SK-N-SH (cell line): ENCODE measurements around the gene DUSP16. TPM values are rescaled to one million over a fixed set of nuclear protein-coding genes. Genes with fewer than 3 reads are reported as not detected.

ENCODE experiments used
- CHD2 ChIP-seq: fragments of 150-350 bp; IDR thresholded peaks from 2 replicates; pipeline ENCODE4 v1.6.1; 2018; ENCODE audit warnings: low read length; ENCODE audit not compliant: partially characterized antibody
- ELF1 ChIP-seq: IDR thresholded peaks from 2 replicates; pipeline ENCODE4 v1.4.0; 2012
- EP300 ChIP-seq, 2 experiments: IDR thresholded peaks; 2 replicates each; pipeline versions ENCODE4 v1.4.0 to v1.6.1; 2012; ENCODE audit warnings: borderline replicate concordance in 1 of 2, low read depth in 1 of 2, low read length in 1 of 2
- FOXJ3 ChIP-seq: sonication (generic); formaldehyde crosslinking; IDR thresholded peaks from 2 replicates; pipeline ENCODE4 v1.5.1; 2020; ENCODE audit warnings: mild to moderate bottlenecking, missing genetic modification reagents
- MEF2A ChIP-seq: IDR thresholded peaks from 2 replicates; pipeline ENCODE4 v1.4.0; 2012; ENCODE audit warnings: low read depth, borderline replicate concordance
- MXI1 ChIP-seq: IDR thresholded peaks from 2 replicates; pipeline ENCODE4 v1.6.1; 2012; ENCODE audit warnings: mild to moderate bottlenecking, low read depth, low read length, improper control_type of control experiment
- NFIC ChIP-seq: IDR thresholded peaks from 2 replicates; pipeline ENCODE4 v1.4.0; 2012; ENCODE audit warnings: borderline replicate concordance
- POLR2AphosphoS5 ChIP-seq: IDR thresholded peaks from 2 replicates; pipeline ENCODE4 v1.6.1; 2012; ENCODE audit warnings: low read depth, low read length
- RCOR1 ChIP-seq: fragments of 150-350 bp; IDR thresholded peaks from 2 replicates; pipeline ENCODE4 v1.6.1; 2017; ENCODE audit warnings: antibody characterized with exemption, low read length
- RXRA ChIP-seq: IDR thresholded peaks from 2 replicates; pipeline ENCODE4 v1.4.0; 2012; ENCODE audit warnings: low read depth, mild to moderate bottlenecking, borderline replicate concordance
- SIN3A ChIP-seq: IDR thresholded peaks from 2 replicates; pipeline ENCODE4 v1.6.1; 2012; ENCODE audit warnings: low read depth, mild to moderate bottlenecking, low read length, moderate library complexity, borderline replicate concordance
- SMC3 ChIP-seq: IDR thresholded peaks from 2 replicates; pipeline ENCODE4 v1.6.1; 2012; ENCODE audit warnings: low read depth, low read length, improper control_type of control experiment
- YY1 ChIP-seq: IDR thresholded peaks from 2 replicates; pipeline ENCODE4 v1.4.0; 2012; ENCODE audit warnings: low read depth, mild to moderate bottlenecking
- polyA plus RNA-seq, 3 experiments: library from polyadenylated mRNA; depleted of rRNA; stranded (reverse); fragments of >200 nt; gene quantifications; 2 replicates each; pipeline ENCODE4 v1.2.3, GENCODE V29; 2012
- TF ChIP-seq, protein P1 (sequence below): fragments of 150-350 bp; IDR thresholded peaks from 2 replicates; pipeline ENCODE4 v1.6.1; 2016; ENCODE audit warnings: mild to moderate bottlenecking, low read depth, low read length
- TF ChIP-seq, protein P2 (sequence below): IDR thresholded peaks from 2 replicates; pipeline ENCODE4 v1.4.0; 2012; ENCODE audit warnings: low read depth, borderline replicate concordance
- TF ChIP-seq, protein P3 (sequence below): fragments of 150-350 bp; IDR thresholded peaks from 2 replicates; pipeline ENCODE4 v1.6.1; 2017; ENCODE audit warnings: antibody characterized with exemption, low read length, low read depth, borderline replicate concordance
- TF ChIP-seq, protein P4 (sequence below): IDR thresholded peaks from 2 replicates; pipeline ENCODE4; 2012

DUSP16 gene
- polyA plus RNA-seq, 1 of the 3 experiments (the other 2 are of a cell fraction), result 7.1 TPM

DNA sequence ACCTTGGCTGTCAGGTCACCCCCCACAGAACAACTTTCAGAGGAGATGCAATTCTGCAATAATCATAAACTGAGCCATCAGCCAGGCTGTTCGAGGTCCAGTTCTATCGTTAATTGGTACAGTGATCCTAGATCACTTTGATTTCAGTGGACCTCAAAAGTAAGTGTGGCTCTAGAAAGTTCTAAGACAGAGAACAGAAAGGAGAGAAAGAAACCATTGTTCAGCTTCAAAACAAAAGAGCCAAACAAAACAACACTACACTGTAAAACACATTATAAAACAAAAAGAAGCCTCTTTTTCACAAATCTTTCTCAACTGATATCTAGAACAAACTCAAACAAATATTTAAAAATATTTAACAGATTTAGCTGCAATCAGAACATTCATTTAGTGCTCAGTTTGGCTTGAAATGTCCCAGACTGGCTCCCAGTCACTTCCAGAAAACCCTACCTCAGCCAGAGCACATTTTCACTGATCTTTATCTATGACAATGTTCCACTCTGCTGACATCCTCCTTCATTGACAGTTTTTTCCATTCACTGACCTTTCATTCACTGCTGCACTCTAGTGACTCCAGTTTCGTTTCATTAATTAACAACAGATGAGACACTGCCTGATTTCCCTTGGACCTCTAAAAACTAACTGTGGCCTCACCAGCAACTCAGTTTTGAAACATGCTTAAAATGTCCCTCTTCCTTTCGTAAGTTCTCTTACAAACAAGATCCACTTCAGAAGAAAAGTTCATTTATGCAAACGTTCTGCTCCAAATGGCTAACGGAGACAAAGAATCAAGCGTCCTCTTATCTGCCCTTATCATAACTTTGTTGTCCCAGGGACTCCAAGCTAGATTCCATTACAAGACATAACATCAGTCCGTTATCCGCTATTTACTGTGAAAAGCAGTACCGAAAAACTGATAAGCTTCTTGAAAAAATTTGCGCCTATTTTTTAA lies 56.8 kb downstream of the DUSP16 start (continued):
- peak; percentile 90 for TF ChIP-seq RCOR1
- no peak for TF ChIP-seq YY1
- TF ChIP-seq, protein P1, sequence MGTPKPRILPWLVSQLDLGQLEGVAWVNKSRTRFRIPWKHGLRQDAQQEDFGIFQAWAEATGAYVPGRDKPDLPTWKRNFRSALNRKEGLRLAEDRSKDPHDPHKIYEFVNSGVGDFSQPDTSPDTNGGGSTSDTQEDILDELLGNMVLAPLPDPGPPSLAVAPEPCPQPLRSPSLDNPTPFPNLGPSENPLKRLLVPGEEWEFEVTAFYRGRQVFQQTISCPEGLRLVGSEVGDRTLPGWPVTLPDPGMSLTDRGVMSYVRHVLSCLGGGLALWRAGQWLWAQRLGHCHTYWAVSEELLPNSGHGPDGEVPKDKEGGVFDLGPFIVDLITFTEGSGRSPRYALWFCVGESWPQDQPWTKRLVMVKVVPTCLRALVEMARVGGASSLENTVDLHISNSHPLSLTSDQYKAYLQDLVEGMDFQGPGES, result no peak
- TF ChIP-seq SMC3, result peak; percentile 18; the same call in 1 of the 2 replicates
- peak; percentile 89 for TF ChIP-seq SIN3A
- TF ChIP-seq, protein P2, sequence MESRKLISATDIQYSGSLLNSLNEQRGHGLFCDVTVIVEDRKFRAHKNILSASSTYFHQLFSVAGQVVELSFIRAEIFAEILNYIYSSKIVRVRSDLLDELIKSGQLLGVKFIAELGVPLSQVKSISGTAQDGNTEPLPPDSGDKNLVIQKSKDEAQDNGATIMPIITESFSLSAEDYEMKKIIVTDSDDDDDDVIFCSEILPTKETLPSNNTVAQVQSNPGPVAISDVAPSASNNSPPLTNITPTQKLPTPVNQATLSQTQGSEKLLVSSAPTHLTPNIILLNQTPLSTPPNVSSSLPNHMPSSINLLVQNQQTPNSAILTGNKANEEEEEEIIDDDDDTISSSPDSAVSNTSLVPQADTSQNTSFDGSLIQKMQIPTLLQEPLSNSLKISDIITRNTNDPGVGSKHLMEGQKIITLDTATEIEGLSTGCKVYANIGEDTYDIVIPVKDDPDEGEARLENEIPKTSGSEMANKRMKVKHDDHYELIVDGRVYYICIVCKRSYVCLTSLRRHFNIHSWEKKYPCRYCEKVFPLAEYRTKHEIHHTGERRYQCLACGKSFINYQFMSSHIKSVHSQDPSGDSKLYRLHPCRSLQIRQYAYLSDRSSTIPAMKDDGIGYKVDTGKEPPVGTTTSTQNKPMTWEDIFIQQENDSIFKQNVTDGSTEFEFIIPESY, result no peak
- TF ChIP-seq MEF2A, result peak; percentile 51; the same call in 1 of the 2 replicates
- TF ChIP-seq CHD2, result peak; percentile 72
- peak; percentile 98 for TF ChIP-seq RXRA
- peak; percentile 41; the same call in 1 of the 2 replicates for TF ChIP-seq NFIC
- TF ChIP-seq EP300 (IDR thresholded peaks at IDR 0.05; ENCODE audit: borderline replicate concordance in 1 of 2, low read depth in 1 of 2, low read length in 1 of 2), result peak; percentile 92 to 96
- peak; percentile 66; the same call in 1 of the 2 replicates for TF ChIP-seq FOXJ3
- TF ChIP-seq, protein P3, sequence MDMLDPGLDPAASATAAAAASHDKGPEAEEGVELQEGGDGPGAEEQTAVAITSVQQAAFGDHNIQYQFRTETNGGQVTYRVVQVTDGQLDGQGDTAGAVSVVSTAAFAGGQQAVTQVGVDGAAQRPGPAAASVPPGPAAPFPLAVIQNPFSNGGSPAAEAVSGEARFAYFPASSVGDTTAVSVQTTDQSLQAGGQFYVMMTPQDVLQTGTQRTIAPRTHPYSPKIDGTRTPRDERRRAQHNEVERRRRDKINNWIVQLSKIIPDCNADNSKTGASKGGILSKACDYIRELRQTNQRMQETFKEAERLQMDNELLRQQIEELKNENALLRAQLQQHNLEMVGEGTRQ, result no peak
- TF ChIP-seq MXI1, result peak; percentile 92
- TF ChIP-seq ELF1, result no peak
- TF ChIP-seq, protein P4, sequence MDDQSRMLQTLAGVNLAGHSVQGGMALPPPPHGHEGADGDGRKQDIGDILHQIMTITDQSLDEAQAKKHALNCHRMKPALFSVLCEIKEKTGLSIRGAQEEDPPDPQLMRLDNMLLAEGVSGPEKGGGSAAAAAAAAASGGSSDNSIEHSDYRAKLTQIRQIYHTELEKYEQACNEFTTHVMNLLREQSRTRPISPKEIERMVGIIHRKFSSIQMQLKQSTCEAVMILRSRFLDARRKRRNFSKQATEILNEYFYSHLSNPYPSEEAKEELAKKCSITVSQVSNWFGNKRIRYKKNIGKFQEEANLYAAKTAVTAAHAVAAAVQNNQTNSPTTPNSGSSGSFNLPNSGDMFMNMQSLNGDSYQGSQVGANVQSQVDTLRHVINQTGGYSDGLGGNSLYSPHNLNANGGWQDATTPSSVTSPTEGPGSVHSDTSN, result peak; percentile 94
- peak; percentile 83; the same call in 1 of the 2 replicates for TF ChIP-seq POLR2AphosphoS5
- TF ChIP-seq, all 33 proteins: peak for 21
